Measurements from ENCODE around the gene ACACA.

GRCh38 chr17:37197336-37197735, 209.3 kb downstream of the ACACA start:
- no peak for TF ChIP-seq JUN (IDR thresholded peaks at IDR 0.05; ENCODE audit: borderline replicate concordance, insufficient read depth, insufficient read length, low read depth)
- TF ChIP-seq POLR2AphosphoS5 (IDR thresholded peaks at IDR 0.05; ENCODE audit: insufficient read depth, low read depth, low read length) = no peak
- no peak for TF ChIP-seq POLR2A (IDR thresholded peaks at IDR 0.05; ENCODE audit: low read depth, low read length)

Measured in endothelial cell of umbilical vein (primary cell).